Upper lobe of right lung (tissue), 1 donor: Measurements from ENCODE around the gene PDE6B. TPM values are rescaled to one million over a fixed set of nuclear protein-coding genes. Genes with fewer than 3 reads are reported as not detected.

Source experiments
- ATAC-seq: fragments of 200-7000 bp; cut with Tn5 transposase; one replicate; pipeline ENCODE4 v1.9.1; 2020; ENCODE audit warnings: mild to moderate bottlenecking, moderate library complexity
- DNase-seq: peaks from one replicate; pipeline ENCODE4 v3.0.0-alpha.2; 2020
- H3K27ac ChIP-seq: fragments of 200-600 bp; one replicate; pipeline ENCODE4 v1.8.0; 2022
- H3K27me3 ChIP-seq: fragments of 200-600 bp; one replicate; pipeline ENCODE4 v1.8.0; 2022; ENCODE audit warnings: mild to moderate bottlenecking
- H3K36me3 ChIP-seq: fragments of 200-600 bp; one replicate; pipeline ENCODE4 v1.8.0; 2022
- H3K4me1 ChIP-seq: fragments of 200-600 bp; one replicate; pipeline ENCODE4 v1.8.0; 2022
- H3K4me3 ChIP-seq: fragments of 200-600 bp; one replicate; pipeline ENCODE4 v1.8.0; 2022; ENCODE audit warnings: mild to moderate bottlenecking
- H3K9me3 ChIP-seq: fragments of 200-600 bp; one replicate; pipeline ENCODE4 v1.8.0; 2022
- intact Hi-C: fragments of 100-400 bp; cut with DNase I; formaldehyde crosslinking; loops from one replicate; pipeline ENCODE4 v1.11.0; 2022
- total RNA-seq: library from RNA; stranded (reverse); fragmentation: NEBNext Ultra II Directional; extraction: Animal tissue kit (Norgen Biotek cat#: 25700); gene quantifications from one replicate; pipeline ENCODE4 v1.2.1, GENCODE V29; 2021
- TF ChIP-seq, protein P1 (sequence below): fragments of 200-600 bp; IDR thresholded peaks from one replicate; pipeline ENCODE4 v1.8.0; 2022; ENCODE audit warnings: antibody characterized with exemption
- donor health status: DM: no; HTN: yes; CAD: no; lungs with severe emphysema.

Gene PDE6B
- total RNA-seq, 1 donor from 2014 or later: 9.1 TPM

DNA sequence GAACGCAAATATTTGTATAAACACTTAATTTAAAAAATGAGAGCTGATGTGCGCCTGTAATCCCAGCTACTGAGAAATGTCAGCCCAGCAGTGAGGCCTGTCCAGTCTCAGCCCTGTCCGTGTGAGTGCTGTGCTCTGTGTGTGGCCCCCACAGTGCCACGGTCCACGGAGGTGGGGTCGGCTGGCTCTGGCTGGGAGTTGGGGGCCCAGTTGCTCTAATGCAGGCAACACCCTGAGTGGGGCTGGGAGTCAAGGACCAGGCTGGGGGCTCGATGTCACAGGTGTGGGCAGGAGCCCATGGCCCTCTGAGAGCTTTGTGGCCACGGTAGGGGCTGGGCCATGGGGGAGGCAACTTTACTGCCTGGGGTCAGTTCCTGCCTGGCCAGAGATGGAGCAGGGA, 93.1 kb downstream of the PDE6B start:
- H3K9me3 ChIP-seq: no peaks in the 10 kb centered on the region
- DNase-seq (no peak), ATAC-seq (no peak)

More for the DNA sequence above, 93.1 kb downstream of the PDE6B start:
- H3K4me3 ChIP-seq: no peak overlapping the region
- H3K4me1 ChIP-seq: peaks cover 10% of the 10 kb centered on the region
- no peaks in the 10 kb centered on the region for H3K27me3 ChIP-seq
- H3K27ac ChIP-seq: no peak overlapping the region
- H3K36me3 ChIP-seq: no peaks in the 10 kb centered on the region
- TF ChIP-seq, protein P1, sequence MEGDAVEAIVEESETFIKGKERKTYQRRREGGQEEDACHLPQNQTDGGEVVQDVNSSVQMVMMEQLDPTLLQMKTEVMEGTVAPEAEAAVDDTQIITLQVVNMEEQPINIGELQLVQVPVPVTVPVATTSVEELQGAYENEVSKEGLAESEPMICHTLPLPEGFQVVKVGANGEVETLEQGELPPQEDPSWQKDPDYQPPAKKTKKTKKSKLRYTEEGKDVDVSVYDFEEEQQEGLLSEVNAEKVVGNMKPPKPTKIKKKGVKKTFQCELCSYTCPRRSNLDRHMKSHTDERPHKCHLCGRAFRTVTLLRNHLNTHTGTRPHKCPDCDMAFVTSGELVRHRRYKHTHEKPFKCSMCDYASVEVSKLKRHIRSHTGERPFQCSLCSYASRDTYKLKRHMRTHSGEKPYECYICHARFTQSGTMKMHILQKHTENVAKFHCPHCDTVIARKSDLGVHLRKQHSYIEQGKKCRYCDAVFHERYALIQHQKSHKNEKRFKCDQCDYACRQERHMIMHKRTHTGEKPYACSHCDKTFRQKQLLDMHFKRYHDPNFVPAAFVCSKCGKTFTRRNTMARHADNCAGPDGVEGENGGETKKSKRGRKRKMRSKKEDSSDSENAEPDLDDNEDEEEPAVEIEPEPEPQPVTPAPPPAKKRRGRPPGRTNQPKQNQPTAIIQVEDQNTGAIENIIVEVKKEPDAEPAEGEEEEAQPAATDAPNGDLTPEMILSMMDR: no peak
- intact Hi-C loops: no loop called here

Other genes starting within 250 kb of the PDE6B start
- 24.1 TPM for gene ZNF721, start 126.4 kb upstream of the PDE6B start, total RNA-seq
- gene PIGG, start 126.4 kb upstream of the PDE6B start, total RNA-seq: 59.9 TPM
- gene TMEM271, start 49.3 kb upstream of the PDE6B start, total RNA-seq: not detected
- 167 TPM for gene ATP5ME, start 48.7 kb downstream of the PDE6B start, total RNA-seq
- 9.7 TPM for gene MYL5, start 49.0 kb downstream of the PDE6B start, total RNA-seq
- gene SLC49A3, start 63.6 kb downstream of the PDE6B start, total RNA-seq: 32.9 TPM
- gene PCGF3, start 80.3 kb downstream of the PDE6B start, total RNA-seq: 42.2 TPM
- gene CPLX1, start 200.6 kb downstream of the PDE6B start, total RNA-seq: 5.2 TPM